WTC11 (cell line): ENCODE data around the gene ZBTB7C. TPM values are rescaled to one million over a fixed set of nuclear protein-coding genes. Genes with fewer than 3 reads are reported as not detected.

Experiments
- ATAC-seq: fragments of 200-7000 bp; cut with Tn5 transposase; 2 replicates; pipeline ENCODE4 v1.10.0; 2021; ENCODE audit warnings: mild to moderate bottlenecking, moderate library complexity
- CTCF ChIA-PET: fragments of 300-600 bp; sonication (Branson Sonifier 250); formaldehyde crosslinking; loops from one replicate; lab custom pipeline; 2021; ENCODE audit warnings: antibody characterized with exemption; lab: Charles Lee
- POLR2A ChIA-PET: fragments of 350-600 bp; sonication (Branson Sonifier 250); formaldehyde crosslinking; loops from one replicate; lab custom pipeline; 2021; ENCODE audit warnings: antibody characterized with exemption; lab: Charles Lee
- DNase-seq: peaks from one replicate; pipeline ENCODE4 v3.0.0; 2021; ENCODE audit warnings: low spot score
- H3K27ac Mint-ChIP-seq: 2 replicates; pipeline ENCODE4 v1.8.0; 2021; ENCODE audit warnings: mixed read lengths
- H3K27me3 Mint-ChIP-seq: 2 replicates; pipeline ENCODE4 v1.8.0; 2021; ENCODE audit warnings: low read depth, mild to moderate bottlenecking, moderate library complexity, mixed read lengths
- H3K36me3 Mint-ChIP-seq: 2 replicates; pipeline ENCODE4 v1.8.0; 2021; ENCODE audit warnings: mixed read lengths
- H3K4me1 Mint-ChIP-seq: 2 replicates; pipeline ENCODE4 v1.8.0; 2022; ENCODE audit warnings: mixed read lengths
- H3K4me3 Mint-ChIP-seq: 2 replicates; pipeline ENCODE4 v1.8.0; 2021; ENCODE audit warnings: mild to moderate bottlenecking, moderate library complexity, mixed read lengths
- H3K9me3 Mint-ChIP-seq: 2 replicates; pipeline ENCODE4 v1.8.0; 2021; ENCODE audit warnings: mixed read lengths
- CBFB ChIP-seq: sonication (generic); formaldehyde crosslinking; IDR thresholded peaks from 2 replicates; pipeline ENCODE4 v1.8.1; 2022; ENCODE audit warnings: mild to moderate bottlenecking, low read depth, missing genetic modification reagents
- CREB1 ChIP-seq: sonication (generic); formaldehyde crosslinking; IDR thresholded peaks from 2 replicates; pipeline ENCODE4 v1.8.0; 2023; ENCODE audit warnings: mild to moderate bottlenecking, missing genetic modification reagents
- ERG ChIP-seq: fragments of 250-450 bp; sonication (Bioruptor Pico); IDR thresholded peaks from 2 replicates; pipeline ENCODE4 v1.8.0; 2021; ENCODE audit warnings: mild to moderate bottlenecking
- GTF2I ChIP-seq: fragments of 250-450 bp; sonication (Bioruptor Pico); conservative IDR thresholded peaks from 2 replicates; pipeline ENCODE4 v1.4.0; 2021; ENCODE audit warnings: mild to moderate bottlenecking
- JAZF1 ChIP-seq: fragments of 250-450 bp; sonication (Bioruptor Pico); IDR thresholded peaks from 2 replicates; pipeline ENCODE4 v1.9.0; 2021; ENCODE audit warnings: moderate library complexity, mild to moderate bottlenecking, inconsistent platforms
- MYBL2 ChIP-seq: sonication (generic); formaldehyde crosslinking; IDR thresholded peaks from 2 replicates; pipeline ENCODE4 v1.8.1; 2023; ENCODE audit warnings: mild to moderate bottlenecking, moderate library complexity, missing genetic modification reagents
- NFATC4 ChIP-seq: fragments of 250-450 bp; sonication (Bioruptor Pico); IDR thresholded peaks from 2 replicates; pipeline ENCODE4 v1.9.0; 2021; ENCODE audit warnings: mild to moderate bottlenecking
- NR1H2 ChIP-seq: sonication (generic); formaldehyde crosslinking; IDR thresholded peaks from 2 replicates; pipeline ENCODE4 v1.9.0; 2021; ENCODE audit warnings: mild to moderate bottlenecking, moderate library complexity, missing genetic modification reagents
- OVOL2 ChIP-seq: fragments of 250-450 bp; sonication (Bioruptor Pico); IDR thresholded peaks from 2 replicates; pipeline ENCODE4 v1.9.0; 2021; ENCODE audit warnings: mild to moderate bottlenecking, borderline replicate concordance
- RORB ChIP-seq: fragments of 250-450 bp; sonication (Bioruptor Pico); IDR thresholded peaks from 2 replicates; pipeline ENCODE4 v1.9.0; 2021; ENCODE audit warnings: mild to moderate bottlenecking
- SMAD3 ChIP-seq: sonication (generic); formaldehyde crosslinking; IDR thresholded peaks from 2 replicates; pipeline ENCODE4 v1.8.0; 2022; ENCODE audit warnings: missing genetic modification reagents, mild to moderate bottlenecking, borderline replicate concordance
- USF2 ChIP-seq: sonication (generic); formaldehyde crosslinking; IDR thresholded peaks from 2 replicates; pipeline ENCODE4 v1.8.1; 2023; ENCODE audit warnings: mild to moderate bottlenecking, missing genetic modification reagents, moderate library complexity
- ZNF232 ChIP-seq: sonication (generic); formaldehyde crosslinking; IDR thresholded peaks from 2 replicates; pipeline ENCODE4 v1.8.0; 2022; ENCODE audit warnings: mild to moderate bottlenecking, missing genetic modification reagents
- ZNF423 ChIP-seq: fragments of 250-450 bp; sonication (Bioruptor Pico); IDR thresholded peaks from 2 replicates; pipeline ENCODE4 v2.1.2; 2022; ENCODE audit warnings: mild to moderate bottlenecking, moderate library complexity
- total RNA-seq: library from RNA; stranded (reverse); gene quantifications from 3 replicates; pipeline ENCODE4 v1.2.3, GENCODE V29; 2021
- TF ChIP-seq, protein P1 (sequence below): sonication (generic); formaldehyde crosslinking; IDR thresholded peaks from 2 replicates; pipeline ENCODE4 v1.8.0; 2023; ENCODE audit warnings: missing genetic modification reagents, mild to moderate bottlenecking, borderline replicate concordance
- TF ChIP-seq, protein P2 (sequence below): fragments of 200-600 bp; IDR thresholded peaks from 2 replicates; pipeline ENCODE4 v1.8.0; 2022; ENCODE audit warnings: antibody characterized with exemption
- TF ChIP-seq, protein P3 (sequence below): fragments of 250-450 bp; sonication (Bioruptor Pico); IDR thresholded peaks from 2 replicates; pipeline ENCODE4 v1.9.0; 2021; ENCODE audit warnings: mild to moderate bottlenecking, borderline replicate concordance
- TF ChIP-seq, protein P4 (sequence below): sonication (generic); formaldehyde crosslinking; IDR thresholded peaks from 2 replicates; pipeline ENCODE4 v1.8.1; 2023; ENCODE audit warnings: mild to moderate bottlenecking, missing genetic modification reagents

ZBTB7C gene
- total RNA-seq, 1 experiment from 2014 or later: 0.48 TPM

- Mint-ChIP-seq H3K27ac (no peak overlapping the region), H3K4me3 (no peak overlapping the region), H3K4me1 (peaks cover 16% of the 10 kb centered on the region), H3K9me3 (peaks cover 4% of the 10 kb centered on the region; the same call in 1 of the 2 replicates)
- ChIA-PET CTCF (interaction anchor here (2.8 kb wide), 1 partner anchor 8 kb away, joined by 9 read pairs; no protein-coding TSS in a partner anchor), POLR2A (no interaction called here)
- TF ChIP-seq ZNF232: no peak
- TF ChIP-seq MYBL2 (CRISPR knock-in tag): no peak
- TF ChIP-seq OVOL2 (CRISPR knock-in tag): no peak
- TF ChIP-seq CBFB (CRISPR knock-in tag): no peak
- TF ChIP-seq ZNF423 (CRISPR knock-in tag): no peak
- TF ChIP-seq USF2 (CRISPR knock-in tag): no peak
- no peak for TF ChIP-seq CREB1 (CRISPR knock-in tag)
- TF ChIP-seq, protein P1, sequence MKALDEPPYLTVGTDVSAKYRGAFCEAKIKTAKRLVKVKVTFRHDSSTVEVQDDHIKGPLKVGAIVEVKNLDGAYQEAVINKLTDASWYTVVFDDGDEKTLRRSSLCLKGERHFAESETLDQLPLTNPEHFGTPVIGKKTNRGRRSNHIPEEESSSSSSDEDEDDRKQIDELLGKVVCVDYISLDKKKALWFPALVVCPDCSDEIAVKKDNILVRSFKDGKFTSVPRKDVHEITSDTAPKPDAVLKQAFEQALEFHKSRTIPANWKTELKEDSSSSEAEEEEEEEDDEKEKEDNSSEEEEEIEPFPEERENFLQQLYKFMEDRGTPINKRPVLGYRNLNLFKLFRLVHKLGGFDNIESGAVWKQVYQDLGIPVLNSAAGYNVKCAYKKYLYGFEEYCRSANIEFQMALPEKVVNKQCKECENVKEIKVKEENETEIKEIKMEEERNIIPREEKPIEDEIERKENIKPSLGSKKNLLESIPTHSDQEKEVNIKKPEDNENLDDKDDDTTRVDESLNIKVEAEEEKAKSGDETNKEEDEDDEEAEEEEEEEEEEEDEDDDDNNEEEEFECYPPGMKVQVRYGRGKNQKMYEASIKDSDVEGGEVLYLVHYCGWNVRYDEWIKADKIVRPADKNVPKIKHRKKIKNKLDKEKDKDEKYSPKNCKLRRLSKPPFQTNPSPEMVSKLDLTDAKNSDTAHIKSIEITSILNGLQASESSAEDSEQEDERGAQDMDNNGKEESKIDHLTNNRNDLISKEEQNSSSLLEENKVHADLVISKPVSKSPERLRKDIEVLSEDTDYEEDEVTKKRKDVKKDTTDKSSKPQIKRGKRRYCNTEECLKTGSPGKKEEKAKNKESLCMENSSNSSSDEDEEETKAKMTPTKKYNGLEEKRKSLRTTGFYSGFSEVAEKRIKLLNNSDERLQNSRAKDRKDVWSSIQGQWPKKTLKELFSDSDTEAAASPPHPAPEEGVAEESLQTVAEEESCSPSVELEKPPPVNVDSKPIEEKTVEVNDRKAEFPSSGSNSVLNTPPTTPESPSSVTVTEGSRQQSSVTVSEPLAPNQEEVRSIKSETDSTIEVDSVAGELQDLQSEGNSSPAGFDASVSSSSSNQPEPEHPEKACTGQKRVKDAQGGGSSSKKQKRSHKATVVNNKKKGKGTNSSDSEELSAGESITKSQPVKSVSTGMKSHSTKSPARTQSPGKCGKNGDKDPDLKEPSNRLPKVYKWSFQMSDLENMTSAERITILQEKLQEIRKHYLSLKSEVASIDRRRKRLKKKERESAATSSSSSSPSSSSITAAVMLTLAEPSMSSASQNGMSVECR (CRISPR knock-in tag): no peak
- TF ChIP-seq NFATC4 (CRISPR knock-in tag): no peak
- no peak for TF ChIP-seq ERG (CRISPR knock-in tag)
- no peak for TF ChIP-seq RORB
- TF ChIP-seq, all 79 proteins: peak for 0
- Mint-ChIP-seq H3K36me3 (no peaks in the 10 kb centered on the region), H3K27me3 (no peaks in the 10 kb centered on the region)
- ATAC-seq: no peak
- DNase-seq: no peak
Observed at GRCh38 chr18:48303883-48304282, 105.3 kb downstream of the ZBTB7C start.

- no peak overlapping the region for H3K27ac Mint-ChIP-seq
- TF ChIP-seq SMAD3 (CRISPR knock-in tag): no peak
- TF ChIP-seq, protein P2, sequence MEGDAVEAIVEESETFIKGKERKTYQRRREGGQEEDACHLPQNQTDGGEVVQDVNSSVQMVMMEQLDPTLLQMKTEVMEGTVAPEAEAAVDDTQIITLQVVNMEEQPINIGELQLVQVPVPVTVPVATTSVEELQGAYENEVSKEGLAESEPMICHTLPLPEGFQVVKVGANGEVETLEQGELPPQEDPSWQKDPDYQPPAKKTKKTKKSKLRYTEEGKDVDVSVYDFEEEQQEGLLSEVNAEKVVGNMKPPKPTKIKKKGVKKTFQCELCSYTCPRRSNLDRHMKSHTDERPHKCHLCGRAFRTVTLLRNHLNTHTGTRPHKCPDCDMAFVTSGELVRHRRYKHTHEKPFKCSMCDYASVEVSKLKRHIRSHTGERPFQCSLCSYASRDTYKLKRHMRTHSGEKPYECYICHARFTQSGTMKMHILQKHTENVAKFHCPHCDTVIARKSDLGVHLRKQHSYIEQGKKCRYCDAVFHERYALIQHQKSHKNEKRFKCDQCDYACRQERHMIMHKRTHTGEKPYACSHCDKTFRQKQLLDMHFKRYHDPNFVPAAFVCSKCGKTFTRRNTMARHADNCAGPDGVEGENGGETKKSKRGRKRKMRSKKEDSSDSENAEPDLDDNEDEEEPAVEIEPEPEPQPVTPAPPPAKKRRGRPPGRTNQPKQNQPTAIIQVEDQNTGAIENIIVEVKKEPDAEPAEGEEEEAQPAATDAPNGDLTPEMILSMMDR: no peak
- no peak for TF ChIP-seq GTF2I (CRISPR knock-in tag)
- no peak for TF ChIP-seq ZNF423 (CRISPR knock-in tag)
- TF ChIP-seq CREB1 (CRISPR knock-in tag): no peak
- TF ChIP-seq, protein P3, sequence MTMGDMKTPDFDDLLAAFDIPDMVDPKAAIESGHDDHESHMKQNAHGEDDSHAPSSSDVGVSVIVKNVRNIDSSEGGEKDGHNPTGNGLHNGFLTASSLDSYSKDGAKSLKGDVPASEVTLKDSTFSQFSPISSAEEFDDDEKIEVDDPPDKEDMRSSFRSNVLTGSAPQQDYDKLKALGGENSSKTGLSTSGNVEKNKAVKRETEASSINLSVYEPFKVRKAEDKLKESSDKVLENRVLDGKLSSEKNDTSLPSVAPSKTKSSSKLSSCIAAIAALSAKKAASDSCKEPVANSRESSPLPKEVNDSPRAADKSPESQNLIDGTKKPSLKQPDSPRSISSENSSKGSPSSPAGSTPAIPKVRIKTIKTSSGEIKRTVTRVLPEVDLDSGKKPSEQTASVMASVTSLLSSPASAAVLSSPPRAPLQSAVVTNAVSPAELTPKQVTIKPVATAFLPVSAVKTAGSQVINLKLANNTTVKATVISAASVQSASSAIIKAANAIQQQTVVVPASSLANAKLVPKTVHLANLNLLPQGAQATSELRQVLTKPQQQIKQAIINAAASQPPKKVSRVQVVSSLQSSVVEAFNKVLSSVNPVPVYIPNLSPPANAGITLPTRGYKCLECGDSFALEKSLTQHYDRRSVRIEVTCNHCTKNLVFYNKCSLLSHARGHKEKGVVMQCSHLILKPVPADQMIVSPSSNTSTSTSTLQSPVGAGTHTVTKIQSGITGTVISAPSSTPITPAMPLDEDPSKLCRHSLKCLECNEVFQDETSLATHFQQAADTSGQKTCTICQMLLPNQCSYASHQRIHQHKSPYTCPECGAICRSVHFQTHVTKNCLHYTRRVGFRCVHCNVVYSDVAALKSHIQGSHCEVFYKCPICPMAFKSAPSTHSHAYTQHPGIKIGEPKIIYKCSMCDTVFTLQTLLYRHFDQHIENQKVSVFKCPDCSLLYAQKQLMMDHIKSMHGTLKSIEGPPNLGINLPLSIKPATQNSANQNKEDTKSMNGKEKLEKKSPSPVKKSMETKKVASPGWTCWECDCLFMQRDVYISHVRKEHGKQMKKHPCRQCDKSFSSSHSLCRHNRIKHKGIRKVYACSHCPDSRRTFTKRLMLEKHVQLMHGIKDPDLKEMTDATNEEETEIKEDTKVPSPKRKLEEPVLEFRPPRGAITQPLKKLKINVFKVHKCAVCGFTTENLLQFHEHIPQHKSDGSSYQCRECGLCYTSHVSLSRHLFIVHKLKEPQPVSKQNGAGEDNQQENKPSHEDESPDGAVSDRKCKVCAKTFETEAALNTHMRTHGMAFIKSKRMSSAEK (CRISPR knock-in tag): no peak
- TF ChIP-seq JAZF1 (CRISPR knock-in tag): no peak
- no peak for TF ChIP-seq NR1H2 (CRISPR knock-in tag)
- TF ChIP-seq, protein P4, sequence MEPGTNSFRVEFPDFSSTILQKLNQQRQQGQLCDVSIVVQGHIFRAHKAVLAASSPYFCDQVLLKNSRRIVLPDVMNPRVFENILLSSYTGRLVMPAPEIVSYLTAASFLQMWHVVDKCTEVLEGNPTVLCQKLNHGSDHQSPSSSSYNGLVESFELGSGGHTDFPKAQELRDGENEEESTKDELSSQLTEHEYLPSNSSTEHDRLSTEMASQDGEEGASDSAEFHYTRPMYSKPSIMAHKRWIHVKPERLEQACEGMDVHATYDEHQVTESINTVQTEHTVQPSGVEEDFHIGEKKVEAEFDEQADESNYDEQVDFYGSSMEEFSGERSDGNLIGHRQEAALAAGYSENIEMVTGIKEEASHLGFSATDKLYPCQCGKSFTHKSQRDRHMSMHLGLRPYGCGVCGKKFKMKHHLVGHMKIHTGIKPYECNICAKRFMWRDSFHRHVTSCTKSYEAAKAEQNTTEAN (CRISPR knock-in tag): no peak
- no peaks in the 10 kb centered on the region for H3K27me3 Mint-ChIP-seq
- H3K4me1 Mint-ChIP-seq: peaks cover 12% of the 10 kb centered on the region
- CTCF ChIA-PET: interaction anchor here (0.7 to 1.2 kb wide), 2 partner anchors 73 to 143 kb away, joined by 3 to 7 read pairs; no protein-coding TSS in a partner anchor
- POLR2A ChIA-PET: no interaction called here
- no peaks in the 10 kb centered on the region for H3K36me3 Mint-ChIP-seq
- peaks cover 4% of the 10 kb centered on the region; the same call in 1 of the 2 replicates for H3K9me3 Mint-ChIP-seq
- H3K4me3 Mint-ChIP-seq: no peak overlapping the region
- ATAC-seq (no peak), DNase-seq (no peak)
Observed at GRCh38 chr18:48302736-48303135, 106.4 kb downstream of the ZBTB7C start.
